Neural cell (in vitro differentiated cells): ENCODE data around the gene ADCY5.

Experiments used
- CTCF ChIP-seq: fragments of 450-650 bp; IDR thresholded peaks from 2 replicates; pipeline ENCODE4 v1.5.1; 2014; ENCODE audit warnings: antibody characterized with exemption, mild to moderate bottlenecking, moderate library complexity; ENCODE audit not compliant: poor library complexity, severe bottlenecking
- EZH2 ChIP-seq: fragments of 200-600, 300-800 bp; shearing (Covaris generic), sonication (generic); IDR thresholded peaks from 2 replicates; pipeline ENCODE4 v1.6.1; 2014; ENCODE audit warnings: antibody characterized with exemption, low read length, borderline replicate concordance, mild to moderate bottlenecking; ENCODE audit not compliant: insufficient read depth, poor library complexity, severe bottlenecking
- RAD21 ChIP-seq: fragments of 450-650 bp; conservative IDR thresholded peaks from 2 replicates; pipeline ENCODE4 v1.6.1; 2014; ENCODE audit warnings: antibody characterized with exemption, mild to moderate bottlenecking, moderate library complexity
- TAF1 ChIP-seq: IDR thresholded peaks from 2 replicates; pipeline ENCODE4 v1.6.1; 2012; ENCODE audit warnings: low read depth

GRCh38 chr3:123303976-123304560, 144.8 kb downstream of the ADCY5 start:
- no peak for TF ChIP-seq CTCF
- TF ChIP-seq EZH2 = no peak
- TF ChIP-seq TAF1 = no peak
- no peak for TF ChIP-seq RAD21
